Measurements from ENCODE around the gene MYO16.

Gene MYO16

DNA sequence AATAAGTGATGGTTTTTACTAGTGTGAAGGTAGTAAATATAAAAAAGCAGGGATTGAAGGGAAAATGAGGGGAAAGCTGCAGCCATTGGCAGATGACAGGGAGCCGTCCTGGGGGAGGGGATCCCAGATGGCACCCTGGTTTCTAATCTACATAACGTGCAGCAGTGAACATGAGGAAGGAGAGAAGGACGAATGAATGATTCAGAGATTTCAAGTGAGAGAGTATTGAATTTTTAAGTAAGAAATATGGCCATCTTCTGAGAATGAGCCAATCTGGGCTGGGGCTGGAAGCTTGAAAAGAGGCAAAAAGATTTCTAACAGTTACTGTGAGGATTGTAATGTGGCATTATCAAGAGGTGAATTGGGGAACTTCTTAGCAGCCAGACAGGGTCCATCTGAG, 414.2 kb downstream of the MYO16 start:
- no peak overlapping the region for H3K4me3 ChIP-seq (ENCODE audit: low read length)
- TF ChIP-seq CTCF (conservative IDR thresholded peaks at IDR 0.05; ENCODE audit: low read depth, low read length), result no peak
- DNase-seq (ENCODE audit: low read depth), result no peak

DNA sequence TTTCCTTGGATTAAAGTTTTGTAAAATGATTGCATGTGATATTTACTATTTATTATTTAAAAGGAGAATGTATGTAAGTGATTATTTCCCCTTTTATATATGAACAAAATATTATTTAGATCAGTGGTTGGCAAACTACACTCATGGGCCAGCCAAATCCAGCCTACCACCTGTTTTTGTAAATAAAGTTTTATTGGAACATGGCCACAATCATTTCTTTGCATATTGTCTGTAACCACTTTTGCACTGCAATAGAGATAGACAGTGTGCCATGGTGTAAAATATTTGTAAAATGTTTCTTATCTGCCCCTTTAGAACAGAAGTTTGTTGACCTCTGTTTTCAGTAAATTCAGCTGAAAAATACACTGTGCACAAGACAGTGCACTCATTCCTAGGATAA, 426.4 kb downstream of the MYO16 start:
- H3K4me3 ChIP-seq (ENCODE audit: low read length), result no peak overlapping the region
- TF ChIP-seq CTCF (conservative IDR thresholded peaks at IDR 0.05; ENCODE audit: low read depth, low read length), result no peak
- DNase-seq (ENCODE audit: low read depth), result no peak

GRCh38 chr13:109058087-109058486, 428.7 kb downstream of the MYO16 start:
- no peak overlapping the region for H3K4me3 ChIP-seq (ENCODE audit: low read length)
- no peak for TF ChIP-seq CTCF (conservative IDR thresholded peaks at IDR 0.05; ENCODE audit: low read depth, low read length)
- peak; percentile 86 for DNase-seq (ENCODE audit: low read depth)

GRCh38 chr13:109072505-109072904, 443.1 kb downstream of the MYO16 start:
- no peak for DNase-seq (ENCODE audit: low read depth)
- H3K4me3 ChIP-seq (ENCODE audit: low read length), result no peak overlapping the region
- TF ChIP-seq CTCF (conservative IDR thresholded peaks at IDR 0.05; ENCODE audit: low read depth, low read length), result no peak

GRCh38 chr13:109074436-109074835, 445.0 kb downstream of the MYO16 start:
- TF ChIP-seq CTCF (conservative IDR thresholded peaks at IDR 0.05; ENCODE audit: low read depth, low read length), result no peak
- DNase-seq (ENCODE audit: low read depth), result no peak
- H3K4me3 ChIP-seq (ENCODE audit: low read length), result no peak overlapping the region

GRCh38 chr13:109074853-109075252, 445.4 kb downstream of the MYO16 start:
- no peak for DNase-seq (ENCODE audit: low read depth)
- no peak overlapping the region for H3K4me3 ChIP-seq (ENCODE audit: low read length)
- no peak for TF ChIP-seq CTCF (conservative IDR thresholded peaks at IDR 0.05; ENCODE audit: low read depth, low read length)

DNA sequence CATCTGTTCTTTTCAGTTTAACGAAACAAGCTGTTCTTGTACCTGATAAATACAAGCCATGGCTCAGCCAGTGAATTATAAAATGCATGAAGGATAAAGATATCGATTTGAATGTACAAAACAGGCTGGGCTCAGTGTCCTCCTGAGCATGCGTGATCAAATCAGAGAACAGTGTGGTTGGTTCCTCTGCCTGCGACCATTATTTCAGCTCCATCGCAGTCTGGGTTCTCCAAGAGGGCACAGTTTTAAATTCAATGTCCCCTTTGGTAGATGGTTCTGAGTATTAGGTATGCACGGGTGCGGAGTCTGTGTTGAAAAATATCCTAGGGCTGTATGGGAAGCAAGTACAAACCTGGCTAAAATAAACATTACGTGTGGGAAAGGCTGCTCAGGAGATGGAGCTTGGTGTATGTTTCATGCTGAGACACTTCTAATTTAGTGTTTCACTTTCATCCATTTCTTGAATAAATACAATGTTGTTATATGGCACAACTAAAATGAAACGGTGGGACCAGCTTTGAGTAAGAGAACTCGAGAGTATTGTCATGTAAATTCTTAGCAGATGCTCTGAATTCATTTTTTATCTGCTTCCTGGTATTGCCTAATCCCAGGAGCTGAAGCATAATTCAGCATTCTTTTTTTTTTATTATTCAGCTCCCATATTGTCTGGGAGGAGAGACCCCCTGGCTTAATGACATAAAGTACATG, 458.7 kb downstream of the MYO16 start:
- no peak overlapping the region for H3K4me3 ChIP-seq (ENCODE audit: low read length)
- no peak for DNase-seq (ENCODE audit: low read depth)
- no peak for TF ChIP-seq CTCF (conservative IDR thresholded peaks at IDR 0.05; ENCODE audit: low read depth, low read length)
